H1 (cell line): Measurements from ENCODE around the gene NOS1AP. TPM values are rescaled to one million over a fixed set of nuclear protein-coding genes. Genes with fewer than 3 reads are reported as not detected.

ENCODE experiments used
- CTCF ChIA-PET: fragments of 300-600 bp; sonication (Branson Sonifier 250); formaldehyde crosslinking; loops from one replicate; lab custom pipeline; 2021; ENCODE audit not compliant: partially characterized antibody; lab: Charles Lee
- POLR2A ChIA-PET: fragments of 300-600 bp; sonication (Branson Sonifier 250); formaldehyde crosslinking; loops from one replicate; lab custom pipeline; 2021; ENCODE audit warnings: inconsistent platforms; ENCODE audit not compliant: partially characterized antibody; lab: Charles Lee
- DNase-seq, 2 experiments: peaks; one replicate each; pipeline versions ENCODE4 v3.0.0 to v3.0.0-alpha.2; 2010 to 2022; ENCODE audit warnings: low spot score in 2 of 2, low read depth in 1 of 2, mixed read lengths in 1 of 2
- FAIRE-seq: peaks from 2 replicates; lab custom pipeline; 2011; peaks lifted over from hg19 to GRCh38; lab: Jason Lieb, UNC
- H2AFZ ChIP-seq: 2 replicates; pipeline ENCODE4 v1.8.1; 2012; ENCODE audit warnings: low read length, inconsistent platforms
- H2AK5ac ChIP-seq: 2 replicates; pipeline ENCODE4 v1.6.1; 2013; ENCODE audit warnings: low read depth, low read length
- H2BK120ac ChIP-seq: replicated peaks from 2 replicates; pipeline ENCODE3; 2013; ENCODE audit warnings: low read depth, low read length, inconsistent platforms
- H2BK12ac ChIP-seq: 2 replicates; pipeline ENCODE4 v1.6.1; 2013; ENCODE audit warnings: low read depth, low read length
- H2BK15ac ChIP-seq: 2 replicates; pipeline ENCODE4 v1.6.1; 2013; ENCODE audit warnings: low read length
- H2BK20ac ChIP-seq: 2 replicates; pipeline ENCODE4 v1.6.1; 2013; ENCODE audit warnings: low read length
- H2BK5ac ChIP-seq: 2 replicates; pipeline ENCODE4 v1.6.1; 2013; ENCODE audit warnings: low read depth, low read length
- H3K14ac ChIP-seq: 2 replicates; pipeline ENCODE4 v1.6.1; 2013; ENCODE audit warnings: inconsistent platforms; ENCODE audit not compliant: insufficient read length
- H3K18ac ChIP-seq: 2 replicates; pipeline ENCODE4 v1.6.1; 2013; ENCODE audit warnings: low read length; ENCODE audit errors: extremely low read depth
- H3K23ac ChIP-seq: 2 replicates; pipeline ENCODE4 v1.6.1; 2013; ENCODE audit warnings: inconsistent platforms; ENCODE audit not compliant: insufficient read length
- H3K23me2 ChIP-seq: 2 replicates; pipeline ENCODE4 v1.6.1; 2013; ENCODE audit warnings: low read depth, low read length
- H3K27ac ChIP-seq: 2 replicates; pipeline ENCODE4 v1.6.1; 2011; ENCODE audit warnings: low read depth, low read length, inconsistent platforms
- H3K27me3 ChIP-seq, 4 experiments: replicated peaks in 1 of 4; 1 replicate in 1 of 4; 2 replicates in 3 of 4; pipeline versions ENCODE4 v1.6.1 to v1.8.1; 2011 to 2013; ENCODE audit warnings: low read length in 3 of 4, mild to moderate bottlenecking in 3 of 4, inconsistent platforms in 2 of 4, mixed read lengths in 2 of 4, moderate library complexity in 1 of 4; ENCODE audit not compliant: control insufficient read depth in 3 of 4, insufficient read depth in 3 of 4; ENCODE audit errors: extremely low read depth in 1 of 4
- H3K36me3 ChIP-seq, 4 experiments: 2 replicates each; pipeline versions ENCODE4 v1.6.1 to v1.8.1; 2011 to 2013; ENCODE audit warnings: mild to moderate bottlenecking in 4 of 4, low read length in 3 of 4, moderate library complexity in 2 of 4, control low read depth in 1 of 4, inconsistent platforms in 1 of 4; ENCODE audit not compliant: insufficient read depth in 4 of 4, control insufficient read depth in 2 of 4
- H3K4ac ChIP-seq: replicated peaks from 2 replicates; pipeline ENCODE3; 2013; ENCODE audit warnings: low read length, low read depth, mixed read lengths, inconsistent platforms; ENCODE audit not compliant: insufficient read length
- H3K4me1 ChIP-seq, 4 experiments: replicated peaks in 1 of 4; 1 replicate in 1 of 4; 2 replicates in 3 of 4; pipeline versions ENCODE4 v1.6.1 to v1.8.1; 2011 to 2013; ENCODE audit warnings: low read length in 3 of 4, inconsistent platforms in 2 of 4, mixed read lengths in 1 of 4; ENCODE audit not compliant: insufficient read depth in 4 of 4, control insufficient read depth in 3 of 4
- H3K4me2 ChIP-seq, 2 experiments: 2 replicates each; pipeline versions ENCODE4 v1.6.1 to v1.8.1; 2011 to 2013; ENCODE audit warnings: low read depth in 2 of 2, low read length in 2 of 2, control low read depth in 1 of 2, inconsistent platforms in 1 of 2, mild to moderate bottlenecking in 1 of 2; ENCODE audit not compliant: insufficient read depth in 1 of 2
- H3K4me3 ChIP-seq, 4 experiments: fragments of 200-600, 300-600 bp in 1 of 4; sonication (generic), shearing (Covaris generic), sonication (Bioruptor Twin) in 1 of 4; 2 replicates each; pipeline versions ENCODE4 v1.5.1 to v1.8.1; 2011 to 2016; ENCODE audit warnings: low read length in 4 of 4, low read depth in 3 of 4, control low read depth in 2 of 4, inconsistent platforms in 2 of 4, mild to moderate bottlenecking in 2 of 4, mixed read lengths in 1 of 4, moderate library complexity in 1 of 4; ENCODE audit not compliant: insufficient read depth in 2 of 4; ENCODE audit errors: extremely low read depth in 1 of 4
- H3K56ac ChIP-seq: replicated peaks from 2 replicates; pipeline ENCODE3; 2013; ENCODE audit warnings: low read depth, mild to moderate bottlenecking, mixed read lengths, low read length, inconsistent platforms; ENCODE audit not compliant: insufficient read length
- H3K79me1 ChIP-seq: 2 replicates; pipeline ENCODE4 v1.6.1; 2013; ENCODE audit warnings: low read depth, low read length, control low read depth
- H3K79me2 ChIP-seq, 2 experiments: 2 replicates each; pipeline versions ENCODE4 v1.6.1 to v1.8.1; 2012 to 2013; ENCODE audit warnings: low read length in 2 of 2, mild to moderate bottlenecking in 2 of 2, inconsistent platforms in 1 of 2; ENCODE audit not compliant: insufficient read depth in 2 of 2, control insufficient read depth in 1 of 2
- H3K9ac ChIP-seq, 4 experiments: replicated peaks in 1 of 4; 1 replicate in 1 of 4; 2 replicates in 3 of 4; pipeline versions ENCODE4 v1.6.1 to v1.8.1; 2011 to 2013; ENCODE audit warnings: low read depth in 3 of 4, low read length in 3 of 4, control low read depth in 2 of 4, mild to moderate bottlenecking in 2 of 4, moderate library complexity in 2 of 4, inconsistent platforms in 1 of 4; ENCODE audit errors: extremely low read depth in 1 of 4
- H3K9me3 ChIP-seq, 2 experiments: 2 replicates each; pipeline versions ENCODE4 v1.6.1 to v1.8.1; 2012 to 2013; ENCODE audit warnings: mild to moderate bottlenecking in 2 of 2, moderate library complexity in 2 of 2, control low read depth in 1 of 2, inconsistent platforms in 1 of 2, low read depth in 1 of 2, low read length in 1 of 2, mixed read lengths in 1 of 2; ENCODE audit not compliant: insufficient read depth in 2 of 2
- H4K20me1 ChIP-seq, 2 experiments: replicated peaks in 1 of 2; 2 replicates each; pipeline versions ENCODE3 to v1.8.1; 2011 to 2013; ENCODE audit warnings: inconsistent platforms in 2 of 2, low read length in 2 of 2, mild to moderate bottlenecking in 1 of 2; ENCODE audit not compliant: insufficient read depth in 2 of 2, control insufficient read depth in 1 of 2
- H4K5ac ChIP-seq: 2 replicates; pipeline ENCODE4 v1.6.1; 2013; ENCODE audit warnings: low read length, low read depth, mixed read lengths, inconsistent platforms; ENCODE audit not compliant: insufficient read length
- H4K8ac ChIP-seq: 2 replicates; pipeline ENCODE4 v1.8.0; 2013; ENCODE audit warnings: mild to moderate bottlenecking, moderate library complexity, low read length, inconsistent platforms; ENCODE audit not compliant: insufficient read depth; ENCODE audit errors: extremely low read depth
- H4K91ac ChIP-seq: replicated peaks from 2 replicates; pipeline ENCODE3; 2013; ENCODE audit warnings: low read length, mixed read lengths, inconsistent platforms; ENCODE audit not compliant: insufficient read length
- HDAC2 ChIP-seq, 2 experiments: fragments of 300-600 bp in 1 of 2; sonication (generic) in 1 of 2; IDR thresholded peaks; 2 replicates each; pipeline ENCODE4 v1.6.1; 2011 to 2012; ENCODE audit warnings: low read depth in 2 of 2, low read length in 2 of 2, mild to moderate bottlenecking in 2 of 2, moderate library complexity in 2 of 2, borderline replicate concordance in 1 of 2, inconsistent platforms in 1 of 2
- NANOG ChIP-seq: IDR thresholded peaks from 2 replicates; pipeline ENCODE4 v1.6.1; 2011; ENCODE audit warnings: low read length, low read depth, mild to moderate bottlenecking, inconsistent platforms; ENCODE audit not compliant: insufficient read depth, poor library complexity, severe bottlenecking
- SAP30 ChIP-seq: fragments of 300-600 bp; sonication (generic); IDR thresholded peaks from 2 replicates; pipeline ENCODE4 v1.7.1; 2012; ENCODE audit warnings: low read length, moderate library complexity, mild to moderate bottlenecking, inconsistent platforms; ENCODE audit not compliant: insufficient read depth, insufficient replicate concordance
- SIRT6 ChIP-seq: IDR thresholded peaks from one replicate; pipeline ENCODE4 v1.7.1; 2012; ENCODE audit warnings: low read length, inconsistent platforms
- SIX5 ChIP-seq: IDR thresholded peaks from 2 replicates; pipeline ENCODE4 v1.6.1; 2011; ENCODE audit warnings: mild to moderate bottlenecking, low read depth, low read length
- SP1 ChIP-seq: IDR thresholded peaks from 2 replicates; pipeline ENCODE4 v1.6.1; 2011; ENCODE audit warnings: low read depth, low read length
- SP4 ChIP-seq: IDR thresholded peaks from 2 replicates; pipeline ENCODE4 v1.6.1; 2012; ENCODE audit warnings: low read length, inconsistent platforms
- USF2 ChIP-seq: IDR thresholded peaks from 2 replicates; pipeline ENCODE4 v1.6.1; 2011; ENCODE audit warnings: low read length, improper control_type of control experiment
- WGBS, 2 experiments: shearing (Covaris generic) in 1 of 2; methylation state at CpG; one replicate each; pipeline versions ENCODE4 v1.1.6 to v1.1.7; 2013 to 2015; ENCODE audit warnings: low lambda C conversion rate in 2 of 2, mixed read lengths in 2 of 2, inconsistent platforms in 1 of 2, low coverage in 1 of 2, missing lambda C conversion rate in 1 of 2; ENCODE audit not compliant: insufficient replicate concordance in 2 of 2, insufficient coverage in 1 of 2, insufficient read length in 1 of 2; ENCODE audit errors: extremely low coverage in 1 of 2, missing lambda C conversion rate in 1 of 2; 5-methylcytosine and 5-hydroxymethylcytosine counted together
- polyA plus RNA-seq, 7 experiments: library from polyadenylated mRNA; depleted of rRNA in 3 of 7; stranded (reverse) in 5 of 7; unstranded in 2 of 7; fragments of >200 nt in 5 of 7; fragments of 200-250 nt in 2 of 7; gene quantifications; 1 replicate in 5 of 7; 2 replicates in 1 of 7; 4 replicates in 1 of 7; pipeline versions ENCODE4 v1.2.1 to v1.2.3, GENCODE V29; 2011 to 2013; ENCODE audit warnings: missing spikeins in 2 of 7, mixed read lengths in 2 of 7
- total RNA-seq: library from RNA; stranded (reverse); fragmentation: NEBNext Ultra II Directional; extraction: Animal tissue kit (Norgen Biotek cat#: 25700); gene quantifications from 2 replicates; pipeline ENCODE4 v1.2.1, GENCODE V29; 2021
- TF ChIP-seq, protein P1 (sequence below): IDR thresholded peaks from 2 replicates; pipeline ENCODE4 v1.6.1; 2011; ENCODE audit warnings: low read depth, mild to moderate bottlenecking, low read length; ENCODE audit not compliant: insufficient read depth
- TF ChIP-seq, protein P2 (sequence below): IDR thresholded peaks from 2 replicates; pipeline ENCODE4 v1.6.1; 2012; ENCODE audit warnings: inconsistent platforms
- TF ChIP-seq, protein P3 (sequence below): IDR thresholded peaks from 2 replicates; pipeline ENCODE4 v1.6.1; 2012; ENCODE audit warnings: inconsistent platforms

NOS1AP gene
- total and polyA plus RNA-seq, 2 of the 8 experiments (the other 6 are each of a cell fraction or from before 2014, with no cell fraction given) = 2.4 to 12.1 TPM

- POLR2A ChIA-PET = no interaction called here
- Histone ChIP-seq H4K8ac (no peak overlapping the region), H3K9me3 (no peaks in the 10 kb centered on the region), H3K14ac (no peak overlapping the region), H3K4me2 (no peak overlapping the region), H2BK15ac (no peak overlapping the region), H4K5ac (no peak overlapping the region), H3K79me2 (no peaks in the 10 kb centered on the region), H2AFZ (no peak overlapping the region), H3K4me1 (no peaks in the 10 kb centered on the region; a peak in 1 of 7 replicates), H4K20me1 (peaks cover 0 to 1% of the 10 kb centered on the region in 2 experiments), H4K91ac (no peak overlapping the region), H3K36me3 (no peaks in the 10 kb centered on the region; a peak in 1 of 8 replicates), H2BK20ac (no peak overlapping the region), H3K9ac (no peak overlapping the region), H3K4me3 (no peak overlapping the region), H3K18ac (no peak overlapping the region), H3K23ac (no peak overlapping the region), H3K23me2 (no peaks in the 10 kb centered on the region; the same call in 1 of the 2 replicates), H2AK5ac (no peak overlapping the region; the same call in 1 of the 2 replicates), H3K4ac (no peak overlapping the region), H2BK12ac (0 out of 2 replicates have a peak overlapping the region, but pooled peaks have one; percentile 0), H2BK120ac (no peak overlapping the region), H3K56ac (no peak overlapping the region), H3K79me1 (no peaks in the 10 kb centered on the region), H2BK5ac (no peak overlapping the region; the same call in 1 of the 2 replicates), H3K27me3 (no peaks in the 10 kb centered on the region), H3K27ac (no peak overlapping the region)
- FAIRE-seq (no peak), DNase-seq (no peak)
- WGBS, 2 experiments = 88% methylated on average over 3 of the region's 3 CpGs; no CpG with 5 or more reads in 1 of the 2 experiments
- CTCF ChIA-PET = no interaction called here
- TF ChIP-seq SP4 (no peak), SIRT6 (no peak), HDAC2 (IDR thresholded peaks at IDR 0.05; ENCODE audit: borderline replicate concordance in 1 of 2, low read depth in 2 of 2, low read length in 2 of 2) (no peak), SP1 (no peak), NANOG (no peak), SAP30 (no peak), SIX5 (no peak), USF2 (no peak)
- TF ChIP-seq, protein P1, sequence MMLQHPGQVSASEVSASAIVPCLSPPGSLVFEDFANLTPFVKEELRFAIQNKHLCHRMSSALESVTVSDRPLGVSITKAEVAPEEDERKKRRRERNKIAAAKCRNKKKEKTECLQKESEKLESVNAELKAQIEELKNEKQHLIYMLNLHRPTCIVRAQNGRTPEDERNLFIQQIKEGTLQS = no peak
- TF ChIP-seq, protein P2, sequence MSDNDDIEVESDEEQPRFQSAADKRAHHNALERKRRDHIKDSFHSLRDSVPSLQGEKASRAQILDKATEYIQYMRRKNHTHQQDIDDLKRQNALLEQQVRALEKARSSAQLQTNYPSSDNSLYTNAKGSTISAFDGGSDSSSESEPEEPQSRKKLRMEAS = no peak
- TF ChIP-seq, protein P3, sequence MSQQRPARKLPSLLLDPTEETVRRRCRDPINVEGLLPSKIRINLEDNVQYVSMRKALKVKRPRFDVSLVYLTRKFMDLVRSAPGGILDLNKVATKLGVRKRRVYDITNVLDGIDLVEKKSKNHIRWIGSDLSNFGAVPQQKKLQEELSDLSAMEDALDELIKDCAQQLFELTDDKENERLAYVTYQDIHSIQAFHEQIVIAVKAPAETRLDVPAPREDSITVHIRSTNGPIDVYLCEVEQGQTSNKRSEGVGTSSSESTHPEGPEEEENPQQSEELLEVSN = no peak
These were observed 224.5 kb downstream of the NOS1AP start for GRCh38 chr1:162294015-162294414.
